NCI-H446 (cell line): ENCODE results near the gene BAD.
"Not testable (repeated sequence)": the region's sequence is repeated elsewhere in the genome, so short reads cannot be mapped to it uniquely, and the experiment has no call there.

ENCODE experiments used
- DNase-seq, 2 experiments: peaks; one replicate each; lab custom pipeline; 2025; lab: John Stamatoyannopoulos, UW

The BAD gene

DNA sequence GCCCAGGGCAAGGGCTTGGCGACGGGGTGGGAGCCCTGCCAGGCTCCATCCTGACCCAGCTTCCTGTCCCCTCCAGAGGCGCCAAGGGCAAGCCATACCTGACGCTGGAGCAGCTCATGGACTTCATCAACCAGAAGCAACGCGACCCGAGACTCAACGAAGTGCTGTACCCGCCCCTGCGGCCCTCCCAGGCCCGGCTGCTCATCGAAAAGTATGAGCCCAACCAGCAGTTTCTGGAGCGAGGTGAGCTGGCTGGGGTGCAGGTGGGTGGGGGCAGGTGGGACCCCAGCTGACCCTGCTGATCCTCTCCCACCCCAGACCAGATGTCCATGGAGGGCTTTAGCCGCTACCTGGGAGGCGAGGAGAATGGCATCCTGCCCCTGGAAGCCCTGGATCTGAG, 28.2 kb downstream of the BAD start:
- DNase-seq = no peak

DNA sequence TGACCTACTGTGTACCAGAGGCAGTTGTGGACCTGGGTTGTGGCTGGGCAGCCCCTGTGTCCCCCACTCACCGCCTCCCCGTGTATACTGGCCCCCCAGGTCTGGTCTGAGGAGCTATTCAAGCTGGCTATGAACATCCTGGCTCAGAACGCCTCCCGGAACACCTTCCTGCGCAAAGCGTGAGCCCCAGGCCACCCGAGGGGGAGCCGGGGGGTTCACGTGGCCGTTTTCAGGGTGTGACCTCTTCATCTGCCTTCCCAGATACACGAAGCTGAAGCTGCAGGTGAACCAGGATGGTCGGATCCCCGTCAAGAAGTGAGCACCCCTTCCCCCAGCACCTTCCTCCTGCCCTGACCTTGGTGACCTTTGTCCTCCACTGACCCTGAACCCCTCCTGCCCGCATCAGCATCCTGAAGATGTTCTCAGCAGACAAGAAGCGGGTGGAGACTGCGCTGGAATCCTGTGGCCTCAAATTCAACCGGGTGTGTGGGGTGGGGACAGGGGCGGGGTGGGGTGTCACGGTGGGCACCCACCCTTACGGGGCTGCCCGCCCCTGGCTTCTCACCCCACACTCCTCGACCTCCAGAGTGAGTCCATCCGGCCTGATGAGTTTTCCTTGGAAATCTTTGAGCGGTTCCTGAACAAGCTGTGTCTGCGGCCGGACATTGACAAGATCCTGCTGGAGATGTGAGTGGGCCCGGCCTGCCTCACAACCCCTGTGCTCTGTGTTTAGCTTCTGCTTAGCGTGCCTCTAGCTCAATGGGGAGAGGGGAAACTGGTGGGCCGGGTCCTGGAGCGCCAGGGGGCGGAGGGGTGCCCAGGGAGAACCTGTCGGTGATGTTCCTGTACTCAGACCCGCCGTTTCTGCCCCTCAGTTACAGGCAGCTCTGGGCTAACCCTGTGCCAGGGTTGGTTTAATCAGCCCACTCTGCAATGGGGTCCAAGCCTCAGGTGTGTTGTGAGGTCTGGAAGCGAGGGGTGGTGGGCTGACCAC, 29.0 kb downstream of the BAD start:
- DNase-seq = no peak

DNA sequence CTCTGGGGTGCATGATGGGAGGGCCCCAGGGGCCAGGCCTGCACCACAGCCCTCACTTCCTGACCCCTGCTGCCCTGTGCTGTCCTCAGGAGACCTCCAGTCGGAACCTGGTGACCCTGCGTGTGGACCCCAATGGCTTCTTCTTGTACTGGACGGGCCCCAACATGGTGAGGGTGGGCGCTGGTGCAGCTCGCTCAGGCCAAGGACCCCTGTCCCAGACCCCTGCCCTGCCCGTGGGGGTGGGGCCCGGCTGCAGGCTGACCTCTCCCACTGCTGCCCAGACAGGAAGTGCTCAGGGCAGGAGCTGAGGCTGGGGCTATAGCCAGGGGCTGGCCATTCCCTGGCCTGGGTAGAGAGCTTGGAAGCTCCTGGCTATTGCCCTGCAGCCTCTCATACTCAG, 30.1 kb downstream of the BAD start:
- no peak for DNase-seq

DNA sequence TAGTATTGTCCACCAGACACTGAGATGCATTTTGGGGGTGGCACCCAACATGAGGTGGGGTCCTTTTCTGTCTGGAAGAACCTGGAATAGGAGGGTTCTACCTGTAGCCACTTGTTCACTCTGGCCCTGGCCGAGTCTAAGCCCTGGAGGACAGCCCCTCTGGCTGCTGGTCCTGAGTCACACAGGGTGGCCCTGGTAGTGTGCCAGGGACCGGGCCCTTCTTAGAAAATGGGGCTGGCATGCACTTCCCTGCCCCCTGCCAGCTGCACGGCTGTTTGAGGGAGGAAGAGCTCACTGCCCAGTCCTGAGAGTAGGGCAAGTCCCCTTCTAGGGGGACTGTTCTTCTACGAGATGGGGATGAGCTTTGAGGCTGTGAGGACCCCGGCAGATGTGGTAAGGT, 31.0 kb downstream of the BAD start:
- peak in 1 of 2 experiments; percentile 37 for DNase-seq

DNA sequence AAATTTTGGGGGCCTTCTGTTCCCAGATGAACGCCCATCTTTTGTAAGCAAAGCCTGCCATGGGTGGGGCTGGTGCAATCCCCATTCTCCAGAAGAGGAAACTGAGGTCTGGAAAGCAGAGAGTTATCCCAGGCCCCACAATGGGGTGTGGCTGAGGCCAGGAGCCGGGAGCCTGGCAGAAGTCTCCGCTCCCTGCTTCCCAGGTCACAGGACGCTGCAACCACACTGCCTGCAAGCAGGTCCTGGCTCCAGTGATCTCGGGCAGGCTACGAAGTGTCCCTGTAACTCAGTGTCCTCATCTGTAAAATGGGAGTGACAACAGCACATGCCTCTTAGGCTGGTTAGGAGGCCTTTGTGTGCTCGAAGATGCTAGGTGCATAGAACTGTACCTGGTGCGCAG, 31.4 kb downstream of the BAD start:
- DNase-seq = no peak

DNA sequence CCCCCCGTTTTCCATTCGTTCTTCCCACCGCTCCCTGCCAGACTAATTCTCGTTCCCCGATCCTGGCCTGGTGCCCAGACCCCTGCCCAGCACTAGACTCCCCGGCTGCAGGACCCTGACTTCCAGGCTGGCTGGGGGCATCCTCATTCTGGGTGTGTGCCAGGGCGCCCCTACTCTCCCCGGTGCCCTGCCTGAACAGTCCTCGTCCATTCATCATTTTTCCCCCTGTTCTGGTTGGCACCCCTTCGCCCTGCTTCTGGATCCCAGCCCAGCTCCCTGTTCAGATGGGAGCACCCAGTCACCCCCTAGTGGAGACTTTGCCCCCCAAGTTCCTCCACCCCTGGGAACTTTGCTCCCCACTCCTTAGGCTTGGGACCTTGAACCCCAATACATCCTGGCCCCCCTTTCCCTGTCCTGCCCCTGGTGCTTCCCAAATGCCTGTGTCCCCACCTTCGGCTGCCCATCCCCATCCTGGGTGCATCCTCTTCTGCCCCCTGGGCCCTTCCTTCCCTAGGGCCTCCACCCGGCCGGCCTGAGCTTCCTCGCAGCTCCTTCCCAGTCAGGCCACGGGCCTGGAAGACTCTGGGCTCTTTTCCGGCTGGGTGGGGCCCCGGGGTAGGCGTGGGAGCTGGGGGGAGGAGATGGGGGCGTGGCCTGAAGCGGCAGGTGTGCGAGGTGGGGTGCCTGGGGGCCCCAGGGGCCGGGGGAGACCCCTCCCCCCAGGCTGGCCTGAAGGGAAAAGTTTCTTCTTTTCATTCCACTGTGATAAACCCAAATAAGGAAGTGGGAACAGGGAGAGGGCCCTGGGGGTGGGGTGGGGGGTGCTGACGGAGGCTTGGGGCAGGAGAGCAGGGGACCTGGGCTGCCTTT, 32.2 kb downstream of the BAD start:
- no peak for DNase-seq

DNA sequence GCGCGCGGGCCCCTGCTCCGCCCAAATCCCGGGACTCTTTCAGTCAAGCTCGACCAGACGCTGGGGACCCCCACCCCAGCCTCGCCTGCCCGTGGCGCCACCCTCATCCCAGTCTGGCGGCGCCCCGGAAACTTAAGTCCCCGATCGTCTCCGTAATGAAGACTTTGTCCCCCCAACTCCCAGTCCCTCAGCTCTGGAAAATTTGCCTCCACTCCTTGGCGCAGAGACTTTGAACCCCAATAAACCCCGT, 32.8 kb downstream of the BAD start:
- DNase-seq = no peak

DNA sequence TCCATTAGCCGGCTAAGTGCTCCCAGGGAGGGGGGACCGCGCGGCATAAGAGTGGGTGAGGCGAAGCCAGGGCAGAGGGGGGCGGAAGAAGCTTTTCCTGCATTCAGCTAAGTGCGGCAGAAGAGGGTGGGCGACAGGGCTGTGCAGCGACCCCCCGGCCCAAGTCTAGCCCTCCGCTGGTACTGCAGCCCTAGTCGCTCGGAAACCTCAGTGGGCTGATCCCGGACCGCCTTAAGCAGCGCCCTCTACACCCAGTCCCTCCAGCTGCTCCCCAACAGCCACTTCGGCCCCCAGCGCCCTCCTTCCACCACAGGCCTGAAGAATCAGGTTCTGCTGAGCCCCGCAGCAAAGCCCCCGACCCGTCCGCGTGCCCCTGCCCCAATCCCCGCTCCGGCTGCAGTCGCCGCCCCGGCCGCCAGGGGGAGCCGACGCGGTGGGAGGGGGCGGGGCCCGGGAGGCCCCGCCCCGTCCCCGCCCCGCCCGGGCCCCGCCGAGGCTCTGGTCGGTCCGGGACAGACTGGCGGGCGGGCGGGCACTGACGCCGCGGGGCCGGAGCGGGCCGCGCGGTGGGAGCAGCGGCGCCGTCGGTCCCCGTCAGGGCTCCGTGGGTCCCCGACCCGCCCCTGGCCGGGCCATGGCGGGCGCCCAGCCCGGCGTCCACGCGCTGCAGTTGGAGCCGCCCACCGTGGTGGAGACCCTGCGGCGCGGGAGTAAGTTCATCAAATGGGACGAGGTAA, 33.3 kb downstream of the BAD start, which contains the start of gene PLCB3:
PLCB3 (plus strand) TSS at position 515 of the 737 bp plus-strand sequence; CDS start at position 635, 120 bp downstream.
- DNase-seq = peak in 1 of 2 experiments; percentile 63

DNA sequence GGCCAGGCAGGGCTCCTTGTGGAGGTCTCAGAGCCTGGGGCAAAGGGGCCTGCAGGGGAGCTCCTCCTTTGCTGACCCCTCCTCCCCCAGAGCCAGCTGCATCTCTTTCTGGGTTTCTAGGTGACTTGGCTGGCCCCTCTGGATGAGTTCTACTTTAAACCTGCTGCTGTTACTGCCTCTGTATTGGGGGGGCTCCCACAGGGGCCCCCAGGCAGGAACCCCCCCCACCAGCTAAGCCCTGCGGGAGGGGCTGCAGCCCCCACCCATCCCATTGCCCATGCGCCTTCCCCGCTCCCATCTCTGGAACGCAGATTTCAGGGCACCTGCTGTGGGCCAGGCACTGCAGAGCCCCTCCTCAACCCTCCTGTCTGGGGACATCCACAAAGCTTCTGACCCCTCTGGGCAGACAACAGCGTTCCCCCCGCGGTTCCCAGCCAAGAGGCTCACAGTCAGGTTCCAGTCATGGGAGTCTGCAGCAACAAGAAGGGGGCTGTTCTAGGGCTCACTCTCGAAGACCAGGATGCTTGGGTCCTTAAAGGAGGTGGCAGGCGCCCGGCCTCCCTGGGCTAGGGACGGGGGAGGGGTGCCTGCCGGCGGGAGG, 34.0 kb downstream of the BAD start:
- no peak for DNase-seq

DNA sequence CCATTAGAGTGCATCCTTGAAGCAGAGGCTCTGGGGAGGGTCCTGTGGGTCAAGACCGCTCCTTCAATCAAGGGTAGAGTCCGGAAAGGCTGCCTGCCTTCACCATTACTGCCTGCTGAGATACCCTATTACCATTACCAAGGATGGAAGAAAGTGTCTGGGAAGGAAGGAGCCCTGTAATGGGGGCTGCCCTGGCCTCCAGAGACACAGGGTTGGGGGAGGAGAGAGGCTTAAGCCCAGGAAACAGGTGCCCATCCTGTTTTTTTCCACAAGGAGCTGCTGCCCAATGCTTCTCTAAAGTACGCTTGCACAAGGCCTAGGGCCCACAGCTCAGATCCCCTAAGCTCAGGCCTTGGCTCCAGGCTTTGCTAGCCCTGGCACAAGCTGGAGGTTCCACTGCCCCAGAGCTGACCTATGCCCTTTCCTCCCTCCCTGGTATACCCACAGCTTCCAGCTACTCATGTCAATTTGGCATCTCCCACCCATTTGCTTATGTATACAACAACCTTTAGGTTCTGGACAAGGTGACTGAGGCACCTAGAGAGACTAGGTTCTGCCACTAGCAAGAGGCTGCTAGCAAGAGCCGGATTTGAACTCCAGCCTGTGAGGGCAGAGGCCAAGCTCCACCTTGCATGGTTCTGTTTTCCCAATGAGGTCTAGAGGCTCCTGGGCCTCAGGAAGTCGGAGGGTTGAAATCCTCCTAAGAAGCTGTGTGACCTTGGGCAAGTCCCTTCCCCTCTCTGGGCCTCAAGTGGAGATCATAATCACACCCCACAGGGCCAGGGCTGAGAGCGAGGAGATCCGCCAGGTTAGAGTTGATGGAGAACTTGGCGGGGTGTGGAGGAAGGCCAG, 34.7 kb downstream of the BAD start:
- DNase-seq = no peak

DNA sequence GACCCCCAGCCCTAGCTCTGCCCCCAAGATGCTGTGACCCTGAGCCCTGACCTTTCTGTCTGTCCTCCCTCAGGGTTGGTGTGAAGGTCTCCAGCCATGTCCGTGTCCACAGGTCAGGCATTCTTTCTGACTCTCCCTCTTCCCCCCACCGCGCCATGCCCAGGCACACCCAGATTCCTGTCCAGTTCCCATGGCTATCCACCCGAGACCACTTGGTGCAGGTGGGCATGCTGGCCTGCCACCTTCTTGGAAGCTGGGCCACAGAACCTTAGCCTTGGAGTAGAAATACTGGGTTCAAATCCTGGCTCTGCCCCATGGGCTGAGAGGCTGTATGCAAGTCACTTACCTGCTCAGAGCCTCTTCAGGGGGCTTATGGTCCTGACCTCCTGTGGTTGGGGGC, 35.4 kb downstream of the BAD start:
- DNase-seq = no peak

DNA sequence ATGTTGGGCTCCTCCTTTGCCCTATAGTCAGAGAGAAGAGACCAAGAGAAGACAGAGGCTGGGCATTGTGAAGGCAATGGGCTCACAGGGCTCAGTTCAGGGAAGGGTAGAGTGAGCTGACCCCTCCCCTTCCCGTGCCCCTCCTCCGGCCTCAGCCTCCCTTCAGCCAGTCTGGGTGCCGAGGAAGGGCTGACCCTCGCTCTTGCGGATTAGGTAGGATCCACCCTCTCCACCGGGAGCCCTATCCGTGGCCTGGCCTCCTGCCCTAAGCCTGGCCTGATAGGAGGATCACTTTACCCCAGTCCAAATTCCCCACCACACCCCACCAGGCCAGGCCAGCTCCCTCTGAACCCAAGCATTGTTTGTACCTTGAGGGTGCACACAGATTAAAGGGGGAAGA, 35.9 kb downstream of the BAD start:
- no peak for DNase-seq

DNA sequence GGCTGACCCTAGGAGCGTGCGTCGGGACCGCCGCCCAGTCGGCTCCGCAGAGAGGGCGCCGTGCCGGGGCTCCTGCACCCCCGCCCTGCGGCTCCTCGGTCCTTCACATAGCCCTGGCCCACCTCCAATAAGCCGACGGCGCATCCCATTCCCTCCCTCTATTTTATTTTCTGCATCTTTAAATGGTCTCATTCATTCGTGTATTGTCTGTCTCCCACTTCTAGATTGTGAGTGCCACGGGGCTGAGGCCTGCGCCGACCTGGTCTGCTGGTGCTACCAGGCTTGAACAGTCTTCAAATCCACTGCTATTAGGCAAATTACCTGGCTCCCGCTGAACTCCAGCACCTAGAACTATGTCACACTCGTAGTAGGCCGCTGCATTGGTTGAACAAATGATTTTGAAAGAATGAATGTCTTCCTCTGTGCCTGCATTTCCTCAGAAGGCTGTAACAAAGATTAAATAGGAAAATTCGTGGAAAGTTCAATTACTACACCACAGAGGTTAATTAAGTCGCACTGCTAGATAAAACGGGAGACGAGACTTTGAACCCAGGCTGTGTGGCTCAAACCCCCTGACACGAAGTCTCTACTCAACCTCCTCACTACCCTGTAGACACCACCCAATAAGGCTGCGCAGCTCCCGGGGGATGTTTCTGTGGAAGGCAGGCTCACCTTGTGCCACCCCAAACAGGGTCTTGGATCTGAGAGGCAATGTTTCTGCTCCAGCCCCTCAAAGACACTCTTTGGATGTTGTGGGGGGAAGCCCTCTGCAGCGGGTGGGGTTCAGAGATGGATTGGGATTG, 36.5 kb downstream of the BAD start:
- DNase-seq = no peak

DNA sequence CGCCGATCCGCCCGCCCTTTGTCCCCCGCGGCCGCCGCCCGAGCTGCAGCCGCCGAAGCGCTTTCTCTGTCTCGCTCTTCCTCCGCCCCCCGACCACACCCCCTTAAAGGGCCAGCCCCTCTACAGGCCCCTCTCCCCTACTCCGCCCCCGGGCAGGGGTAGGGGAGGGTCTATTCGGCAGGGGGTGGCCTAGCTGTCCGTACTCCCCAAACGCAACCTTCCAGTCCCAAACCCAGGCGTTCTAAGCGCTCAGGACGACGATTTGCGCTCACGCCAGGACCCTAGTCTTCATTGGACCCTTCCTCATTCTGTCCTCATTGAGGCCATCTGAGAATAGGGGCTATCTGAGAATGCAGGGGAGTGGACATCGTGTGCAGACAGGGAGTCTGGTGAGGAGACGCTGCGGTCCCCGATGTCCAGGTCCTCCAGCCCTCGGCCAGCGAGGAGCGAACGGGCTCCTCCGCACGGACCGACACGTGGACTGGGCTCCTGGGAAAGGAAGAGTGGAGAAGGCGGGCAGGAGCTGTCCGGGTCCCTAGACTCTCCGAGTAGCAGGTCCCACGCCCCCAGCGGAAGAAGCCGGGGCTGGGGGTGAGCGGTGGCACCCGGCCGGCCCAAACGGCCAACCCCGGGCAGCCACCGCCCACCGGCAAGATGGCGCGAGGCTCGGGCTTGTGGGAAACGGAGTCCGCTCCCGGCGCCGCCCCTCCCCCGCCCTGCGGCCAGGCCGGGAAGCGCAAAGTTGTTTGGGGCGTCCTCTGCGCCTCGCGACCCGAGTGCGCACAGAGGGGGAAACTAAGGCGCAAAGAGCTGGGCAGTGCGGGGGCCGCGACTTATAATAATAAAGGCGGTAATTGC, 37.4 kb downstream of the BAD start, which contains the start of gene PPP1R14B:
PPP1R14B (minus strand) TSS at position 73 of the 858 bp plus-strand sequence. CDS start 270 bp downstream, outside the sequence.
- DNase-seq = peak; percentile 59 to 88

DNA sequence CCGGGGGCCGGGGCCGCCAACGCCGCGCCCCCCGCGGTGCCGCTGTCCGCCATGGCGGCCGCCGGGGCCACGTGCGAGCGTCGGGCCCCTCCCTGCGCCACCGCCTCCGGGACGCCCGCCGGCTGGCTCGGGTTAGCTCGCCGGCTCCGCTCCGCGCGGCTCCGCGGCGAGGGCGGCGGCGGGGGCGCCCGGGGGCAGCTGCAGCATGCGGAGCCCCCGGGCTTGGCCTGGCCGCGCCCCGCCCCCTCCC, 37.9 kb downstream of the BAD start:
- not testable (repeated sequence) for DNase-seq

DNA sequence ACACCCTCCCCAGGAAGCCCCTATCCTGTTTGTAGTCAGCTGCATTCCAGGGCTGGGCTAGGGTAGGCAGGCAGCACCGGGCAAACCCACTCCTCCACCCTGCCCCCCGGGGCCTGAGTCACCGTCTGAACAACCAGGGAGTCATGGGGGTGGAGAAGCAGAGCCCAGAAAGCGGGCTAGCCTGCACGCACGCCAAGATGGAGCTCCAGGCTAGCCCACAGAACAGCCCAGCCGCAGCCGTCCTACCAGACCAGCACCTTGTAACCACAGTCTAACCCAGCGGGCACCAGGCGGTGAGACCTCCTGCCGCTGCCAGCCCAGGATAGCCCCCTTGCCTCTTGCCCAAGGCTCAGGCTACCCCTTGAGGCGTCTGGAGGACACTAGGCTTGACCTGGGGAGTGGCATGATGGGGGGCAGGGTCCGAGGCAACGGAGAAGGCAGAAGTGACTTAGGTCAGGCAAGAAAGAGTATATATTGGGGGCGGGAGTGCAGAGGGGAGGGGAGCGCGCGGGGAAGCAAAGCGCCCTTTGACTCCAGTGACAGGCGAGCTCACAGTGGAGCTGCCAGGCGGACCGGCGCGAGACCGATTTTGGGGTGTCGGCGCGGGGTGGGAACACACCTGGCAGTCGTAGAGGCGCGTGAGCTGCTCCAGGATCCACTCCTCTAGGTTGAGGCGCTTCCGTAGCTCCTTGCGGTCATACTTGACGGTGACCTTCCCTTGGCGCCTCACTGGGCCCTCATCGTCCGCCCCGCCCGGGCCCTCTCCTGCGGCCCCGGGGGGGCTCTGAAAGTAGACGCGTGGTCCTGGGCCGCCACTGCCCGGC, 38.5 kb downstream of the BAD start:
- DNase-seq = peak in 1 of 2 experiments; percentile 53

DNA sequence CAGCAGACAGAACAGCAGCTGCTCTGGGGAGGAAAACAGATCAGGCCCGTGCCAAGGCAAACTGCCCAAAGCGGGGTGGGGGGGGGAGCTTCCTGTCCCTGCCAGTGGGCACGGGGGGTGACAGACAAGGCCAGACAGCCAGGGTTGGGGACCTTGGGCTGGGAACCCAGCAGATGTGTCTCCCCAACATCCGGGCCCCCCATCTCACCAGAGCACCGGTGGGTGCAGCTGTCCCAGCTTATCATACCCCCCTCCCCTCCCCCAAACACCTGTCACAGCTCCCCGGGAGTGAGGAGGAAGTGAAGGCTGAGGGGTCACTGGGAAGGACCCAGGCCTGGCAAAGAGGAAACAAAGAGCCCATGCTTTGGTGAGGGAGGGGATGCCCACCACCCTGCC, 39.1 kb downstream of the BAD start:
- peak in 1 of 2 experiments; percentile 40 for DNase-seq

DNA sequence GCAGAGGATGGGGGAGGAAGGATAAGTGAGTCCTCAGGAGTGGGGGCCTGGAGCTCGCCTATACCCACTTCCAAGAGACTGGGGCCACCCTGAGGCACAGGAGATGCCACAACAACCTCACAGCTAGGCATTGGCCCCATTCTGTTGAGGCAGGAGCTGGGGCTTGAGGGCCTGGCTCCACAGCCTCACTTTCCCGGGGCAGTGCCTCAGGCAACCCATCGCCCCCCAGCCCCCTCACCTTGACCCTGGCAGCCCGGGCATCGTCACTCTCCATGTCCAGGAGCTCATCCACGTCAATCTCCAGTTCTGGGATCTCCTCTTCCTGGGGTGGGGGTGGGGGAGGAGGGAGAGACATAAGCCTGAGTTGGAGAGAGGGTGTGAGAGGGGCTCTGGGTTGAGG, 39.5 kb downstream of the BAD start:
- DNase-seq = no peak
